Superior temporal gyrus (tissue), 1 donor: ENCODE results near the gene CNTNAP4.
A peak's percentile ranks its signal among the peaks of the same experiment; 100 is the strongest.

Experiments
- DNase-seq: peaks from one replicate; pipeline ENCODE4 v3.0.0-alpha.2; 2016; ENCODE audit errors: extremely low spot score

Gene CNTNAP4

GRCh38 chr16:76583945-76584344 lies 306.7 kb downstream of the CNTNAP4 start:
- peak; percentile 39 for DNase-seq

DNA sequence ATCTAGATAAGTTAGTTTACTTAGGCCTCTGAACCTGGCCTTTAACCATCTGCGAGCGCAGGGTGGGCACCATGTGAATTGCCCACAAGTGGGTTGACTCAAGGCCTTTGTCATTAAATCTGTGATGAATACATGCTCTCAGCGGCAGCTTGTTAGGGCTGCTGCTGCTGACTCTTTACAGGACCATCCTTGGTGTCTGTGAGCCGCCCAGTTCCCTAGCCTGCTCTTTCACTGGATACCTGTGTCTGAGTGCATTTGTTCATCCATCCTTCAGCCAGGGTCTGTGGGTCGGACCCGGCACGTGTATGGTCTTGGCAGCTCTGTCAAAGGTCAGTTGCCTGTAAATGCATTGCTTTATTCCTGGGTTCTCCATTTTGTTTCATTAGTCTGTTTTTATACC lies 321.3 kb downstream of the CNTNAP4 start:
- DNase-seq: no peak

DNA sequence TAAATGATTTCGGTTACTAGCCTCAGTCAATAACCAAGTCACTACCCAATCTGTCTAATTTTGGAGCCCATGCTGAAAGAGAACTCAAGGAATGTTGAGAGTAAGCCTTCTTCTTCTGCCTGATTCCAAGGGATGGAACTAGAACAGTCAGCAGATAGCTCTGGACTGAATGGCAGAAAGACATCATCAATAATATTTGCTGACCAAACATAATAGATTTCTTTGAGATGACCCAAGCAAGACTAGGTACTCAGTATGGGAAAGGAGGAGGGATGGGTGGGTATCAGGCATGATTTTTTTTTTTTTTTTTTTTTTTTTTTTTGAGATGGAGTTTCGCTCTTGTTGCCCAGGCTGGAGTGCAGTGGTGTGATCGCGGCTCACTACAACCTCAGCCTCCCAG lies 330.1 kb downstream of the CNTNAP4 start:
- DNase-seq: no peak
